ENCODE results near the gene TUBG2.

TUBG2 gene

DNA sequence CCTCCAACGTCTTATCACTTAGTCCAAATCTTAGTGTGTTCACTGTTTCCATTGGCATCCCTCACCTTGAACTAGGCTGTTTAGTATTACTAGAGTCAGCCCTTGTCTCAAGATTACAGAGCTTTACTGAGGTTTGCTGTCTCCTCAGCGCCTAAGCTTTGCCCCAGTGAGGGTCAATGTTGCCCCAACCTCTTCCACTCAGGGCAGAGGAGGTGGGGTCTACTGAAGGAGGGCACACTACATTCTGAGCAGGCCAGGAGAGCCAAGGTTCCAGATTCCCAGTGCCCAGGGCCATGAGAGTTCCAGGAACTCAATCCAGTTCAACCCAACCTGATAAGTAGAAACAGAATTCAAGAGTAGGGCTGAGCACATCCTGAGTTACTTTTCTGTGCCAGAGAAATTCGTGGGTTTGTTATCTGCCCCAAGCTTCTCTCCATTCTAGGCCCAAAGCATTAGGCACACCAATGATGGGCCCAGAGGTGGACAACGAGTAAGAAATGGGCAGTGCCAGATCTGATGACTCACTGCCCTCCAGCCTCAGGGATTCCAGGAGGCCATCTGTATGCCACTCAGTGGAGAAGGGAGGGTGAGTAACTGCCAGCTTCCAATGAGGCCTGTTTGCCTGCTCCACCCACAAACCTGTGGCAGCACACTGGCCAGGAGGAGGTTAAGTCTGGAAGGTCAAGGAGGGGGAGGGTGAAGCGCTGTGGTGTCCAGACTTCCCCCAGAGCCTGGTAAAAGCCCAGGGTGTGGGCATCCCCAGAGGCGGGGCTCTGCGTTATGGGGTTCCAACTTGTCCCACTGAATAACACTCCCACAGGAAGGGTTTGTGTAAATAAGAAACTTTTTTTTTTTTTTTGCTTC is 8.2 kb downstream of the TUBG2 start:
- Mint-ChIP-seq H3K27ac (no peak overlapping the region), H3K36me3 (peaks cover 27 to 35% of the 10 kb centered on the region in 2 donors), H3K9me3 (no peaks in the 10 kb centered on the region), H3K4me3 (no peak overlapping the region), H3K4me1 (peaks cover 17 to 19% of the 10 kb centered on the region in 2 donors), H3K27me3 (peaks cover 28 to 36% of the 10 kb centered on the region in 2 donors)
- DNase-seq (no peak), ATAC-seq (replicated peaks) (no peak)

DNA sequence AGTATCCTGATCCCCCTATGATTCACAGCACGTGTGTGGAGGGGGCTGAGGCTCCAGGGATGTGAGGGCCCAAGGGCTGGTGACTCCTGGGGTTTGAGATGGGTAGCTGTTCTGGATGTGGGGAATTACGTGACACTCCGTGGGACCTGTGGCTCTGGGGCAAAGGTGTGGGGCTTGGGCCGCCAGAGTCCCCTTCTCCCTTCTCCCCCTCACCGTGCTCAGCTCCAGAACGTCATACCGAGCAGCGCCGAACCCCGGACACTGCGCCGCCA is 10.6 kb downstream of the TUBG2 start:
- Mint-ChIP-seq H3K27ac (no peak overlapping the region), H3K27me3 (peaks cover 35 to 56% of the 10 kb centered on the region in 2 donors), H3K4me3 (peak overlapping the region; percentile 10 to 49), H3K9me3 (no peaks in the 10 kb centered on the region), H3K36me3 (peaks cover 25 to 27% of the 10 kb centered on the region in 2 donors), H3K4me1 (peaks cover 22 to 29% of the 10 kb centered on the region in 2 donors)
- DNase-seq (no peak), ATAC-seq (replicated peaks) (no peak)

DNA sequence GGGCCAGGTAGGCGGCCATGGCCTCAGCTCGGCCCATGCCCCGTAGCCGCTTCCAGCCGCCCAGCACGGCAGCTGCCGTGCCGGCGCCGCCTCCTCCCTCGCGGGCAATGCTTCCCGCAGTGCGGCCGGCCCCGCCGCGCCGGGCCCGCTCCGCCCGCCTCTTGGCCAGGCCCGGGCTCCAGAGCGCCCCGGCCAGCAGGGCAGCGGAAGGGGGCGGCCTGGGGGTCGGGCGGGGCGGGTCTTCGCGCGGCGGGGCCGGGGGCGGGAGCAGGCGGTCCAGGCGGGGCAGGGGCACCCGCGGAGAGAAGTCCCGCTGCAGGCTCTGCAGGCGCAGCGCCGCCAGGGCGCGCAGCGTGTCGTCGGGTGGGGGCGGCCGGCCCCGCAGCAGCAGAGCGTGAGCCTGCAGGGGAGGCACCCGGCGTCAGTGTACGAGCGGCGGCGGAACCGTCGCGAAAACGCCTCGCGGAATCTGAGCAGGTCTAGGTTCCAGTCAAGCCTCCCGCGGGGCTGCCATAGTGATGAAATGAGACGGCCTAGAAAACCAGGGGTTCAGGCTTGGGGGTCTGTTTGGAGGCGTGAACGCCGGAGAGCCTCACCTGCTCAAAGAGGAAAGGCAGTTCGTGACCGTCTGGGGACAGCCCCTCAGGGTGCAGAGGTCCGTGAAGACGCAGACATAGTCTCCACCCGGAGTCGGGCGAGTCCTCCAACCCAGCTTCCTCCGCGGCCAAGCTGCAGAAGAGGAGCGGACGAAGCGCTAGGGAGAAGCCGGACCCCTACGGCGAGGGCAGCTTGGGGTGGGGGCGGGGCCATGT is 11.1 kb downstream of the TUBG2 start:
- H3K9me3 Mint-ChIP-seq = no peaks in the 10 kb centered on the region
- peak; percentile 49 for DNase-seq
- peak overlapping the region; percentile 89 for H3K27ac Mint-ChIP-seq
- H3K36me3 Mint-ChIP-seq = peaks cover 25 to 26% of the 10 kb centered on the region in 2 donors
- peaks cover 26 to 34% of the 10 kb centered on the region in 2 donors for H3K4me1 Mint-ChIP-seq
- peaks cover 41 to 61% of the 10 kb centered on the region in 2 donors for H3K27me3 Mint-ChIP-seq
- peak overlapping the region; percentile 83 to 84 for H3K4me3 Mint-ChIP-seq
- ATAC-seq (replicated peaks) = peak; percentile 78 to 80

DNA sequence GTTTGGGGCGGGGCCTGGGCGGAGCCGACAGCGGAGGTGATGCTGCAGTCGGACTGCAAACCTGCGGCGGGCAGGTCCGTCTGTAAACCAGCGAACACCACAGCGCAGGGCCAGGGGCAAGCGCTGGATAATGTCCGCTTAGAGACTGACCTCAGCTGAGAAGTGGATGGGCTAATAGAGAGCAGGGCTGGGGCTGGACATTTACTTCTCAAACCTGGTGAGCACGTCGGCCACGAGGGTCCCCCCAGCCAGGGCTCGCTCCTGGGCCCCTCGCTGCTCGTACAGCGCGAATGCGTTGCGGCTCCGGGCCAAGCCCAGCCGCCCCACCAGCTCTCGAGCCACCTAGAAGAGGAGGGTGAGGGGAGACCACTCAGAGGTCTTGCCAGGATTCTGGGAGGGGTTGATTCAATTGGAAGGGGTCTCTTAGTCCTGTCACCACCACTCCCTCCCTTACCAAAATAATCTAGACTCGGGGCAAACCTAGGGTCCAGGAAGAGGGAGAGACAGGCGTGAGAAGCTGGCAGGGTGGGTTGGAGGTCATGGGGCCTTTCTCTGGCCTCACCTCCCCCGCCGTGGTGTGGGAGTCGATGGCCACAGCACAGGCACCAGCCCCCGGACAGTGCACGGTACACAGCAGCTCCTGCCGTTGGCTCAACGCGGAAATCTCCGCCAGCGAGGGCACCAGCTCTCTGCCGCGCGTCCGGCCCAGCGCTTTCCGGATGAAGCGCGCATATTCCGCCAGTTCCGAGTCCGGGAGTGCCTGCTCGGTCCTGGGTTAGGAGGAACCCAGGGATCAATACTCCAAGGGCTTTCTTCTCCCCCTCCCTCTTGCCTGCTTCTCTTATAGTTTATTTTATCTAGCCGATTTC is 11.9 kb downstream of the TUBG2 start:
- Mint-ChIP-seq H3K36me3 (peaks cover 16 to 18% of the 10 kb centered on the region in 2 donors), H3K27ac (no peak overlapping the region), H3K4me3 (peak overlapping the region; percentile 83 to 84), H3K9me3 (no peaks in the 10 kb centered on the region), H3K27me3 (peaks cover 37 to 60% of the 10 kb centered on the region in 2 donors), H3K4me1 (peaks cover 26 to 41% of the 10 kb centered on the region in 2 donors)
- ATAC-seq (replicated peaks) = no peak
- no peak for DNase-seq

DNA sequence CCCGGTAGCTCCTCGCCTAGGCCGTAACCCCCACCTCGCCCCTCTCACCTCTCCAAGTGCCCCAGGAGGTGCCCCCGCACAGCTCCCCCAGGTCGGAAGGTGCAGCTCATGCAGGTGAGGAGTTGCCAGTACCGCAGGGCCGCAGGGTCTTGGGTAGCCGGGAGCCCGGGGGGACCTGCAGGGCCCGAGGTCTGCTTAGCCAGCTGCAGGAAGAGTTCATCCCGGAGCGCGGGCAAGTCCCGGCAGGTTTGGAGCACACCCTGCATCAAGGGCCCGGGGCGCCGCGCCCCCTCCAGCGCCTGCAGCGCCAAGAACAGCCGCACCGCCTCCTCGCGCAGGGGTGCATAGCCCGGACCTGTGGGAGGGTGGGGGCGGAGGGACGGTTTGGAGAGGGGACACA is 13.0 kb downstream of the TUBG2 start:
- H3K36me3 Mint-ChIP-seq = peaks cover 6 to 9% of the 10 kb centered on the region in 2 donors
- no peak for ATAC-seq (replicated peaks)
- no peak for DNase-seq
- H3K4me3 Mint-ChIP-seq = peak overlapping the region in 1 of 2 donors; percentile 45
- H3K27ac Mint-ChIP-seq = no peak overlapping the region
- peaks cover 31 to 51% of the 10 kb centered on the region in 2 donors for H3K4me1 Mint-ChIP-seq
- H3K27me3 Mint-ChIP-seq = peaks cover 41 to 69% of the 10 kb centered on the region in 2 donors
- H3K9me3 Mint-ChIP-seq = no peaks in the 10 kb centered on the region

DNA sequence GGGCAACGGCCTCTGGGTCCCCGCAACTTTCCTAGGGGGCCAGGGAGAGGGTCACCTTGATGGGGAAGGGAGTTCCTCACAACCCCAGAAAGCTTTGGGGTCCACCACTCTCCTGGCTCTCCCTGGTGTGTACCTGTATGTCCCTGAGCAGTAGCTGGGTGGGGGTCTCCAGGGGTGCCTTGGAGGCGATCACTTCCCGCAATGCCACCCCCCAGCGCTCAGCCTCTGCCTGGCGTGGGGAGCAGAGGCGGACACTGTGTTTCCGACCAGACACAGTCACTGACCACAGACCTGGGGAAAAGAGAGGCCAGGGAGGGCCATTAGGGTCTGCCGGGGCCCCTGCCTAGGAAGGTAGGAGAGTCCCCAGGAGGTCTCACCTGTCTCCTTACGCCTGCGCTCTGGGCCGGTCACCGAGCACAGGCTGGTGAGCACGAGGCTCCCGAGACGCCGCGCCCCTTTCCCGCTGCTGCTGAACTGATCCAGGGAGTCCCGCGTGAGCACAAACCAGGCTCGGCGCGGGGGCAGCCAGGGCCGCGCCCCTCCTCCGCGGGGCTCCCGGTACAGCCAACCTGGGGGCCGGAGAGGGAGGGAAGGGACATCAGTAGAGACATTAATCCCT is 14.3 kb downstream of the TUBG2 start:
- no peak for DNase-seq
- Mint-ChIP-seq H3K4me3 (no peak overlapping the region), H3K9me3 (no peaks in the 10 kb centered on the region), H3K27me3 (peaks cover 42 to 69% of the 10 kb centered on the region in 2 donors), H3K4me1 (peaks cover 35 to 65% of the 10 kb centered on the region in 2 donors), H3K36me3 (peaks cover 6 to 8% of the 10 kb centered on the region in 2 donors), H3K27ac (no peak overlapping the region)
- ATAC-seq (replicated peaks) = no peak

DNA sequence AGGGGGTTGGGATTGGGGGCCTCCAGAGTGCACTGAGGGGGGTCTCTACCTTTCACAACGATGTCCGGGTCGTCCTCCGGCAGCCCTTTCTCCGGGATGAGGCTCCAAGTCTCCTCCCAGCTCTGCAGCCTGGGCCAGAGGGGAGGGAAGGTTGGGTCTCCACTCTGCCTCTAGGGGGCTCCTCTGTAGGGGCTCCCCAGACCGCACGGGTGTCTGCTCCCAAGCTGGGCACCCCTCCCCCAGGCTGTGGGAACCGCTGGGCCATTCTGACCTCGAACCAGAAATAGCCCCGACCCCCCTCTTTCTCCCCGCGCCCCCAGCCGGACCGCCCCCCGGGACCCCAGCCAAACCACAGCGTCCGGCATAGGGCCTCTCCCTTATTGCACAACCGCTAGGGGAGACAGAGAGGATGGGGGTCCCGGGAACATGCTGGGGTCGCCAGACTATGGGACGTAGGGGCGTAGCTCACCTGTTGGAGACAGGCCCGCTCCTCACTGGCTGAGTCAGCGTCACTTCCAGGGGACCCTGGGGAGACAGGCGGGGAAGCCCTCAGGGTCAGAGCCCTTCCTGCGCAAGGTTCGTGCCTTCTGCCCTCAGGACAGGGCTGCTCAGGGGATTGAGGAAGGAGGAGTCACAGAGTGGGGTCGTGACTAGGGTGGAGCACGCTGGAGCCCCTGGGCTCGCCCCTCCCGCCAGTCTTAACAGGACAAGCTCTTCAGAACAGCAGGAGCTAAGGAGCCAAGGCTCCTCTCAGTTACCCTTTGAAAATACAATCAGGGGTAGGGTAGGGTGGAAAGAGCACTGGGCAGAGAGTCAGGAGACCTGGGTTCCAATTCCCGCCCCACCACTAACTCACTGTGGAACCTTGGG is 15.0 kb downstream of the TUBG2 start:
- peak overlapping the region; percentile 65 to 75 for H3K4me3 Mint-ChIP-seq
- peak; percentile 44 for DNase-seq
- peaks cover 37 to 72% of the 10 kb centered on the region in 2 donors for H3K4me1 Mint-ChIP-seq
- peaks cover 36 to 68% of the 10 kb centered on the region in 2 donors for H3K27me3 Mint-ChIP-seq
- ATAC-seq (replicated peaks) = peak in 1 of 2 donors; percentile 19
- H3K9me3 Mint-ChIP-seq = no peaks in the 10 kb centered on the region
- peaks cover 3 to 6% of the 10 kb centered on the region in 2 donors for H3K36me3 Mint-ChIP-seq
- H3K27ac Mint-ChIP-seq = peak overlapping the region; percentile 62

DNA sequence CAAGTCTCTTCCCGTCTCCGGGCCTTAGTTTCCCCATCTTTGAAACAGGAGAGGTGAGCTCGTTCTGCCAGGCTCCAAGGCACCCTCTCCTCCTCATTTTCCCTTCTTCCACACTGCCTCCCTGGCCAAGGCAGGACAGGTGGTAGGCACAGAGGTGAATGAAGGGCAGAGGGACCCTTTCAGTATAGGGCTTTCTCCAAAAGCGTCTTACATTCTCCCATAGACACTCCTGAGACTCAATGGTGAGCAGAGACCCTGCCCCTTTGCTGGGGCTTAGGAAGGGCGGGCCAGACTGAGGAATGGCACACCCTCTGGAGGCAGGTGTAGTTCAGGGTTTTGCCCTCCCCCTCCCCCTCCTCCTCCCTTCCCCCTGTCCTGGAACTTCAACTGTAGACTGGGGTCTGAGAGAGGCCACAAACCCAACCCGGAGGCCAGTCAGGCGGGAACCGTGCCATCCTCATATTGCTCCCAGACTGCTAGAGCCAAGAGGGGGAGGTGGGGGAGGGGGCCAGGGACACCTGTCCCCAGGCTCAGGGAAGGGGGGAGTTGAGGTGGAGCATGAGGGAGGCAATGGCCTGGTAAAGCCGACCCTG is 15.8 kb downstream of the TUBG2 start:
- Mint-ChIP-seq H3K27me3 (peaks cover 33 to 64% of the 10 kb centered on the region in 2 donors), H3K4me1 (peaks cover 34 to 79% of the 10 kb centered on the region in 2 donors), H3K9me3 (peaks cover 0 to under 1% of the 10 kb centered on the region in 2 donors), H3K36me3 (peaks cover 1 to 6% of the 10 kb centered on the region in 2 donors), H3K4me3 (peak overlapping the region in 1 of 2 donors; percentile 32), H3K27ac (peak overlapping the region; percentile 62)
- ATAC-seq (replicated peaks) (no peak), DNase-seq (no peak)

DNA sequence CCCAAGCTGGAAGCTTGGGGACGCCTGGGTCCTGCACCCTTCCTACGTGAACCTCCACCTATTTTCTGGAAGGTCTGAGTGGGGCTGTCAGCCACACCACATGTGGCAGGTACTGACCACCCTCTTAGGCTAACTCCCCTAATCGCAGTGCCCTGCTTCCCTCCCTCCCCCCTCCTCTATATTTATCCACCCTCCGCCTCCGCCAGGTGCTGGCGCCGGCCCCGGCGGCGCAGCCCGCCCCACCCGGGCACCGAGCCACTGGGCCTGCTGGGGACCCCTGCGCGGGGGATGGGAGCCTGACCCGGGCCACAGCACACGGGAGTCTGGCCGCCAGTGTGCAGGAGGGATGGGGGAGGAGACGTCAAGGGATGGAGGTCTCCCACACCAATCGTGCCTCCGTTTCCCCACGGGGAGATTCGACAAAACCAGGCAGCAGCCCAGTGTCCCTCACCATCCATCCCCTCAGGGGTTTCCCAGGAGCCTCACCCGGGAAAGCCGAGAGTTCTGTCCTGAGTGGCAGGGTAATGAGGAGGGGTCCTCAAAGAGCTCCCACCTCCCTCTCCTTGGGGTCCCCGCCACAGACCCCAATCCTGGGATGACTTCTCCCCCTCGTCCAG is 16.4 kb downstream of the TUBG2 start:
- H3K36me3 Mint-ChIP-seq = peaks cover 3 to 6% of the 10 kb centered on the region in 2 donors
- no peak overlapping the region for H3K27ac Mint-ChIP-seq
- H3K27me3 Mint-ChIP-seq = peaks cover 32 to 68% of the 10 kb centered on the region in 2 donors
- peaks cover 35 to 81% of the 10 kb centered on the region in 2 donors for H3K4me1 Mint-ChIP-seq
- H3K4me3 Mint-ChIP-seq = peak overlapping the region; percentile 79 to 82
- no peak for ATAC-seq (replicated peaks)
- H3K9me3 Mint-ChIP-seq = peaks cover 0 to 2% of the 10 kb centered on the region in 2 donors
- DNase-seq = no peak

DNA sequence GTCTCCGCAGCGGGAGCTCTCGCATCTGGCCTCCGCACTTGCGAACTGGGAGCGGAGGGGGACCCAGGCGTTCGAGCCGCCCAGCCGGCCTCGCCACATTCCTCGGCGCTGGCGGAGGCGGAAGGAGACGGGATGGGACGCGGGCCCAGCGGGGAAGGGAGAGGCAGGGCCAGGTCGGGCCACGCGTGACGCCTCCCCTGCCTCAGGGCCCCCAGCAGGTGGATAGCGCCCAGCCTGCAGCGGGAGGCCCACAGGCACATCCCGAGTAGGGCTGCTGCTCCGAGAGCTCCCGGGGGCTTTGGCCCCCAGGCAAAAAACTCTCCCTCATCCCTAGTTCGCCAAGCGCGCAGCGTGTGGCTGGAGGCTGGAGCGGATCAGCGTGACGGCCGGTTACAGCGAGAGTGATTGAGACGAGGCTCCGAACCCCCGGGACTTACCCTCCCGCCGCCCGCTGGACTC is 16.9 kb downstream of the TUBG2 start:
- peaks cover 32 to 67% of the 10 kb centered on the region in 2 donors for H3K27me3 Mint-ChIP-seq
- ATAC-seq (replicated peaks) (no peak), DNase-seq (no peak)
- H3K27ac Mint-ChIP-seq = peak overlapping the region; percentile 65
- peaks cover 2 to 3% of the 10 kb centered on the region in 2 donors for H3K36me3 Mint-ChIP-seq
- peaks cover 35 to 80% of the 10 kb centered on the region in 2 donors for H3K4me1 Mint-ChIP-seq
- peaks cover 0 to 2% of the 10 kb centered on the region in 2 donors for H3K9me3 Mint-ChIP-seq
- H3K4me3 Mint-ChIP-seq = peak overlapping the region; percentile 79 to 82

DNA sequence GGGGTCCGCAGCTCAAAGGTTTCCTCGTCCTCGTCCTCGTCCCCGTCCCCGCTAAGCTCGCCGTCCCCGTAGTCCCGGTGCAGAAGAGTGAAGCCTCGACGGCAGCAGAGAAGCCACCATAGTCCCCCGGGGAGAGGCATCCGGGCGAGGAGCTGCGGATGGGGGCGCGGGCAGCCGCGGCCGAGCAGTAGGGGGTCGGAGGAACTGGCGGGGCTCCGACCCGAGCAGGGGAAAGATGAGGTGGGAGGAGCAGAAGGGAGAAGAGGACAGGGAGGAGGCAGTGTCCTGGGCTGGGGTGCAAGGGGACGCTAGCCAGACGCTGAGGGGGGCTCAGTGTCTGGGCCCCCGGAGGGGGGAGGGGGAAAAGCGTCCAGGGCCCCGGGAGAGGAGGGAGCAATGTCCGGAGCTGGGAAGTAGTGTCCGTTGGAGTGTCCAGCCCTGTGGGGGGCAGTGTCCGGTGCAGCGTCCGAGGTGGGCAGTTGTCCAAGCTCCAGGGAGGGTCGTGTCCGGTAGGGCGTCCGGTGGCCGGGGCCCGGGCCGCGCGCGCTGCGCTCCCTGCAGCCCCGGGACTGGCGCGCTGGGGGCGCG is 17.4 kb downstream of the TUBG2 start, which contains the start of gene PLEKHH3:
Gene PLEKHH3, minus strand, starts transcription at position 571 of the 588 bp plus-strand sequence. Its CDS starts 431 bp downstream, at position 140.
- Mint-ChIP-seq H3K27ac (peak within 1 kb of the TSS; percentile 85), H3K27me3 (peaks cover 34 to 67% of the 10 kb centered on the region in 2 donors), H3K4me3 (peak within 1 kb of the TSS; percentile 79 to 94), H3K36me3 (peaks cover 2 to 3% of the 10 kb centered on the region in 2 donors), H3K4me1 (peaks cover 37 to 80% of the 10 kb centered on the region in 2 donors), H3K9me3 (peaks cover 0 to 2% of the 10 kb centered on the region in 2 donors)
- ATAC-seq (replicated peaks) (no peak), DNase-seq (no peak)

Data from stimulated activated naive B cell treated with anti-CD40 and anti-IgM and Interleukin-4, amounts not matched to agents 10 μg/mL and 1 μg/mL and 100 μg/mL, for 72 hours (primary cell).